DND-41 (cell line): Measurements from ENCODE around the gene BORCS8.

Source experiments
- ATAC-seq: fragments of 200-7000 bp; cut with Tn5 transposase; 3 replicates; pipeline ENCODE4 v1.9.1; 2021; ENCODE audit warnings: low read depth; ENCODE audit not compliant: insufficient read depth
- DNase-seq: peaks from one replicate; pipeline ENCODE4 v3.0.0-alpha.2; 2020
- H2AFZ ChIP-seq: 2 replicates; pipeline ENCODE4 v1.6.0; 2012; ENCODE audit warnings: low read depth, low read length
- H3K27ac ChIP-seq: 2 replicates; pipeline ENCODE4 v1.5.1; 2012; ENCODE audit warnings: low read length, inconsistent platforms
- H3K27me3 ChIP-seq: fragments of 200-600 bp; sonication (generic); 2 replicates; pipeline ENCODE4 v1.6.0; 2012; ENCODE audit warnings: low read length, mild to moderate bottlenecking, inconsistent platforms; ENCODE audit not compliant: insufficient read depth, poor library complexity
- H3K36me3 ChIP-seq: 2 replicates; pipeline ENCODE4 v1.5.1; 2012; ENCODE audit warnings: low read length, inconsistent platforms; ENCODE audit not compliant: insufficient read depth
- H3K4me1 ChIP-seq: 2 replicates; pipeline ENCODE4 v1.5.1; 2012; ENCODE audit warnings: mild to moderate bottlenecking, low read length; ENCODE audit not compliant: insufficient read depth
- H3K4me2 ChIP-seq: 2 replicates; pipeline ENCODE4 v1.6.0; 2012; ENCODE audit warnings: mild to moderate bottlenecking, moderate library complexity, low read length, inconsistent platforms; ENCODE audit not compliant: insufficient read depth
- H3K4me3 ChIP-seq, 2 experiments: fragments of 200-600 bp in 1 of 2; shearing (Covaris generic) in 1 of 2; 2 replicates each; pipeline ENCODE4 v1.5.1; 2012 to 2016; ENCODE audit warnings: inconsistent platforms in 2 of 2, low read length in 2 of 2, mild to moderate bottlenecking in 2 of 2, low read depth in 1 of 2, moderate library complexity in 1 of 2
- H3K79me2 ChIP-seq: 2 replicates; pipeline ENCODE4 v1.6.0; 2012; ENCODE audit warnings: low read length, inconsistent platforms; ENCODE audit not compliant: insufficient read depth
- H3K9ac ChIP-seq: 2 replicates; pipeline ENCODE4 v1.6.0; 2012; ENCODE audit warnings: low read depth, mild to moderate bottlenecking, inconsistent platforms, low read length, moderate library complexity
- H3K9me3 ChIP-seq: 2 replicates; pipeline ENCODE4 v1.5.1; 2012; ENCODE audit warnings: low read length, moderate library complexity, mild to moderate bottlenecking, inconsistent platforms; ENCODE audit not compliant: insufficient read depth, severe bottlenecking
- H4K20me1 ChIP-seq: 2 replicates; pipeline ENCODE4 v1.6.0; 2012; ENCODE audit warnings: low read length; ENCODE audit not compliant: insufficient read depth
- EZH2 ChIP-seq: IDR thresholded peaks from 3 replicates; pipeline ENCODE4 v1.6.1; 2012; ENCODE audit warnings: borderline replicate concordance, low read depth, mild to moderate bottlenecking, moderate library complexity, low read length, inconsistent platforms; ENCODE audit not compliant: severe bottlenecking
- TF ChIP-seq, protein P1 (sequence below): IDR thresholded peaks from 2 replicates; pipeline ENCODE4 v1.5.1; 2012; ENCODE audit warnings: borderline replicate concordance, low read length, moderate library complexity, mild to moderate bottlenecking; ENCODE audit not compliant: poor library complexity, severe bottlenecking; ENCODE audit errors: extremely low read depth

The BORCS8 gene

DNA sequence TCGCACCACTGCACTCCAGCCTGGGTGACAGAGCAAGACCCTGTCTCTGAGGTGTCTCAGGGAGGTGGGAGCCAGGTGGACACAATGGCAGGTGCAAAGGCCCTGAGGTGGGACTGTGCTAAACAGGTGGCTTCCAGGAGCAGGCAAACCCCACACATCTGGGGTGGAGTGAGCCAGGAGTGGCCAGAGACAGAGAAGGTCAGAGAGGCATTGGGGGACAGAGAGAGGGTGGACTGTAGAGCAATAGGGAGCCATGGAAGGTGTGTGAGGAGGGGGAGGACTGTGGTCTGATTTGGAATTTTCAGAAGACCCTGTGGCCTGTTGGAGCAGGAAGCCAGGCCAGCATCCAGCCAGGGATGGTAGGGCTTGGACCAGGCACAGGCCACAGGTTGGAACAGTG is 26.6 kb downstream of the BORCS8 start:
- DNase-seq (no peak), ATAC-seq (no peak)
- no peak overlapping the region for H3K4me2 ChIP-seq
- H3K27ac ChIP-seq, result no peak overlapping the region
- no peak overlapping the region for H3K9ac ChIP-seq
- H3K79me2 ChIP-seq, result no peaks in the 10 kb centered on the region
- H3K4me3 ChIP-seq, result no peak overlapping the region
- no peaks in the 10 kb centered on the region for H3K4me1 ChIP-seq
- H2AFZ ChIP-seq, result no peak overlapping the region
- no peaks in the 10 kb centered on the region for H3K36me3 ChIP-seq
- H4K20me1 ChIP-seq, result no peaks in the 10 kb centered on the region
- no peaks in the 10 kb centered on the region for H3K27me3 ChIP-seq
- H3K9me3 ChIP-seq, result no peaks in the 10 kb centered on the region
- TF ChIP-seq, protein P1, sequence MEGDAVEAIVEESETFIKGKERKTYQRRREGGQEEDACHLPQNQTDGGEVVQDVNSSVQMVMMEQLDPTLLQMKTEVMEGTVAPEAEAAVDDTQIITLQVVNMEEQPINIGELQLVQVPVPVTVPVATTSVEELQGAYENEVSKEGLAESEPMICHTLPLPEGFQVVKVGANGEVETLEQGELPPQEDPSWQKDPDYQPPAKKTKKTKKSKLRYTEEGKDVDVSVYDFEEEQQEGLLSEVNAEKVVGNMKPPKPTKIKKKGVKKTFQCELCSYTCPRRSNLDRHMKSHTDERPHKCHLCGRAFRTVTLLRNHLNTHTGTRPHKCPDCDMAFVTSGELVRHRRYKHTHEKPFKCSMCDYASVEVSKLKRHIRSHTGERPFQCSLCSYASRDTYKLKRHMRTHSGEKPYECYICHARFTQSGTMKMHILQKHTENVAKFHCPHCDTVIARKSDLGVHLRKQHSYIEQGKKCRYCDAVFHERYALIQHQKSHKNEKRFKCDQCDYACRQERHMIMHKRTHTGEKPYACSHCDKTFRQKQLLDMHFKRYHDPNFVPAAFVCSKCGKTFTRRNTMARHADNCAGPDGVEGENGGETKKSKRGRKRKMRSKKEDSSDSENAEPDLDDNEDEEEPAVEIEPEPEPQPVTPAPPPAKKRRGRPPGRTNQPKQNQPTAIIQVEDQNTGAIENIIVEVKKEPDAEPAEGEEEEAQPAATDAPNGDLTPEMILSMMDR, result no peak
- no peak for TF ChIP-seq EZH2

DNA sequence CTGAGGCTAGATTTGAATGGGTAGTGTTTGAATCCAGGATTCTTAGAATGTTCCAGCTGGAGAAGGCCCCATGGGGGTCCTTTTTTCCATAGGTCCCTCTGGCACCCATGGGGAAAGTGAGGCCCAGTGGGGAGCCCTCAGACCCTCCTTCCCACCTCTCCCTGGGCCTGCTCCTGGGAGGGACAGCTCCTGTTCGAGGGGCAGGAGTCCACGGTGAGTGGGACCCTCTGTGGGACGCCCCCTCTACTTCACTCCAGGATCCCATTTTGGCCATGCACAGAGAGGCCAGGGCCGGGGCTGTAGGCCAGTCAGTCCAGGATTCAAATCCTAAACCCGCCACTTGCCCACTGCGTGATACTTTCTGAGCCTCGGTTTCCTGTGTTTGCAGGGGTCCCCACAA is 29.5 kb downstream of the BORCS8 start:
- no peak for TF ChIP-seq EZH2
- TF ChIP-seq, protein P1, result no peak
- Histone ChIP-seq H3K27me3 (no peaks in the 10 kb centered on the region), H3K4me3 (no peak overlapping the region), H4K20me1 (no peaks in the 10 kb centered on the region), H3K79me2 (no peaks in the 10 kb centered on the region), H3K9ac (no peak overlapping the region), H3K36me3 (peaks cover 4% of the 10 kb centered on the region), H3K4me2 (no peak overlapping the region), H3K27ac (no peak overlapping the region), H3K4me1 (no peaks in the 10 kb centered on the region), H3K9me3 (no peaks in the 10 kb centered on the region), H2AFZ (no peak overlapping the region)
- no peak for DNase-seq
- ATAC-seq, result no peak

DNA sequence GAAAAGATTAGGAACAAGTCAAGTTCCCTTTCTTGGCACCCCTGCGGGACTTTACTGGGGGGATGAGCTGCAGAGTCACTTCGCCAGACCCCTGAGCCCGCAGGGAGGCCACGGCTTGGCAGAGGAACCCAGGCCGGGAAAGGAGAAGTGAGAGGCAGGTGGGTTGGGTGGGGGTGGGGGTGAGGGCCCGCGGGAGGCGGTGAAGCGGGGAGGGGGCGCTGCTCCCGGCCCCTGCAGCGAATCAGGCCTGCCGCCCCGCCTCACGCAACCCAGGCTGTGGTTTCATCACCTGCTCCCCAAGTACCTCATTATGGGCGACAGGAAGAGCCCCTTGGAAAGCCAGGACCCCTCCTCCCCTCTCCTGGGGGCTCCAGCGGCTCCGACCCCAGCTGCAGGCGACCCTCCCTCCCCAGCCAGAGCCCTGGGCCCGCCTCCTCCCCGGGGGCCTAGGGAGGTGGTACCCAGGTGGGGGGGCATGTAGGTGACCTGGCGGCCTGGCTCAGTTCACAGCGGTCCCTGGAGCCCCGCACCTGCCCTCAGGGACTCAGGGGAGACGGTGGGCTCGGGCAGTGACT is 31.4 kb downstream of the BORCS8 start:
- no peak for TF ChIP-seq EZH2
- TF ChIP-seq, protein P1, result no peak
- Histone ChIP-seq H3K4me1 (no peaks in the 10 kb centered on the region), H3K4me3 (no peak overlapping the region)

More for the DNA sequence above, 31.4 kb downstream of the BORCS8 start:
- Histone ChIP-seq H3K79me2 (no peaks in the 10 kb centered on the region), H2AFZ (no peak overlapping the region), H3K9ac (no peak overlapping the region), H3K27me3 (no peaks in the 10 kb centered on the region), H3K4me2 (no peak overlapping the region), H3K36me3 (peaks cover 14% of the 10 kb centered on the region), H3K27ac (no peak overlapping the region; the same call in 1 of the 2 replicates), H3K9me3 (no peaks in the 10 kb centered on the region), H4K20me1 (no peaks in the 10 kb centered on the region)
- ATAC-seq, result no peak; the same call in 2 of the 3 replicates
- peak; percentile 24 for DNase-seq
